GM18520 (cell line): ENCODE results near the gene LCN10.
"Not testable (repeated sequence)": the region's sequence is repeated elsewhere in the genome, so short reads cannot be mapped to it uniquely, and the experiment has no call there.

ENCODE experiments used
- ATAC-seq: cut with Tn5 transposase; IDR thresholded peaks from one replicate; pipeline ENCODE4 v1.9.1; 2021; ENCODE audit not compliant: unreplicated experiment

LCN10 gene

DNA sequence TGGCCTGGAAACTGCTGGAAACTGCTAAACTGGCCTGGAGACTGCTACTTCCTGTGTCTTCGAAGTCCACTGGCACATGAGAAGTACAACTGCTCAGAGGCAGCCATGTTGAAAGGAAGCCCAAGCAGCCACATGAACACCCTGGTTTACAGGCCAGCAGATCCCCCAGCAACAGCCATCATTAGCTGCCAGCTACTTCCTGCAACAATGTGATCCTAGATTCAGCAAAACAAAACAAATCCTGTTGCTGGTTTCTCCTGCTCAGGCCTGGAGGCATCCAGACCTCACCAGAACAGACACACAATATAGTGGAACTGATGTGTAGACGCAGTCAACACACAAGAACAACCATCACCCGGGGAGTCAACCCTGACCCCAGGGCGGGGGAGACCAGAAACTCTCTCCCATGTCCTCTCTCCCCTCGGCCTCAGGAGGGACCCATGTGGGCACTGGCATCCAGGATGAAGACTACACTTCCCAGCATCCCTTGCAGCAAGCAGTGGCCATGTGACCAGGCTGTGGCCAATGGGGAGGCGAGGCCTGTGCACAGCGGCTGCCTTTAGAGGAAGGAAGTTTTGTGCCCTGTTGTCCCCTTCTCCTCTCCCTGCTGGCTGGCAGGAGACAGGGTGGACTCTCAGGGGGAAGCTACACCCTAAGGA lies 30.8 kb upstream of the LCN10 start:
- no peak for ATAC-seq

DNA sequence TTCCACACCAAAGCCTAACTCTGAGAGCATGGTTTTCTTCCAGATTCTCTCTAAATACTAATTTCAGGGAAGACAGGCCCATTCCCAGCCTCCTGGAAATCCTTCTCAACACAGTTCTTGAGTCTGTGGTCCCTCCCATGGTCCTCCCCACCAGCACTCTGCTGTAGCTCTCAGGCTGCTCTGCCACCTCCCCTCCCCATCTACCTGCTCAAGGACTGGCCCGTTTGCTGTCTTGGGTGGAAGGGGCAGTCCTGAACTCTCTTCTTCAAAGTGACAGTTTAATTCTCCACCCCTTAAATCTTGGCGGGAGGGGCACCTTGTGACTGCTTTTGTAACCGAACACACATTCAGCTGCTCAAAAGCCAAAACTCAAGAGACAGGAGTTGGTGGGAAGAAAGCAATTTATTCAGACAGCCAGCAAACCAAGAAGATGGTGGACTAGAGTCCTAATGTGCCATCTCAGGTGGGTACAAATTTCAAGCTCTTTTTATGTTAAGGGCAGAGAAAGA lies 29.2 kb upstream of the LCN10 start:
- no peak for ATAC-seq

DNA sequence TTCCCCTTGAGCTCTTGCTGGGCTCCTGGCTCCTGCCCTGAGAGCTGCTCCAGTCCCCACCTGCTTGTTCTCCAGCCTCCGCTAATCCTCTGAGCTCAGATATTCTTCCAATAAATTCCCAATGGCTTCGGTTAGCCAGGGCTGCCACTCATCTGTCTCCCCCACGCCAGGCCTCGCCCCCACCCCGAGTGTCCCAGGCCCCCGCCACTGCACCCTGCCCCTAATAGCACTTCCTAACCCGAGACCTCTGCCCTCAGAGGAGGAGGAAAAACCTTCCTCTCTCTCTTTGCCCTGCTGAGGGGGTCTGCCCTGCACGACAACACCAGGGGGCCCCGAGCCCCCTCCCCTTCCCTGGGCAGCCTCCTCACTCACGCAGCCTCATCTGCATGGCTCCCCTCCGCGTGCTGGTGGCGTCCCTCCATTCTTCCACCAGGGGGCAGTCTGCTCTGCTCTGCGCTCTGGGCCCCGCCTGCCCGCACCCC lies 27.0 kb upstream of the LCN10 start:
- ATAC-seq: no peak

DNA sequence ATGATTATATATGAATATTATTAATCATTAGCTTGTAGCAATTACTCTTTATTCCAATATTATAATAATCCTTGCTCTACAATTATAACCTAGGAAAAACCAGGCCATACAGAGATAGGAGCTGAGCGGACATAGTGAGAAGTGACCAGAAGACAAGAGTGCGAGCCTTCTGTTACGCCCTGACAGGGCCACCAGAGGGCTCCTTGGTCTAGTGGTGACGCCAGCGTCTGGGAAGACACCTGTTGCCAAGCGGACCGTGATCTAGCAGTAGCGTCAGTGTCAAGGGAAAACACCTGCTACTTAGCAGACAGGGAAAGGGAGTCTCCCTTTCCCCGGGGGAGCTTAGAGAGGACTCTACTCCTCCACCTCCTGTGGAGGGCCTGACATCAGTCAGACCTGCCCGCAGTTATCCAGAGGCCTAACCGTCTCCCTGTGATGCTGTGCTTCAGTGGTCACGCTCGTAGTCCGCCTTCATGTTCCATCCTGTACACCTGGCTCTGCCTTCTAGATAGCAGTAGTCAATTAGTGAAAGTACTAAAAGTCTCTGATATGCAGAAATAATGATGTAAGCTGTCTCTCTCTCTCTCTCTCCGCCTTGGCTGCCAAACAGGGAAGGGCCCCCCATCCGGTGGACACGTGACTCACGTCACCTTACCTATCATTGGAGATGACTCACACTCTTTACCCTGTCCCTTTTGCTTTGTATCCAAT lies 23.8 kb upstream of the LCN10 start:
- ATAC-seq: not testable (repeated sequence)

DNA sequence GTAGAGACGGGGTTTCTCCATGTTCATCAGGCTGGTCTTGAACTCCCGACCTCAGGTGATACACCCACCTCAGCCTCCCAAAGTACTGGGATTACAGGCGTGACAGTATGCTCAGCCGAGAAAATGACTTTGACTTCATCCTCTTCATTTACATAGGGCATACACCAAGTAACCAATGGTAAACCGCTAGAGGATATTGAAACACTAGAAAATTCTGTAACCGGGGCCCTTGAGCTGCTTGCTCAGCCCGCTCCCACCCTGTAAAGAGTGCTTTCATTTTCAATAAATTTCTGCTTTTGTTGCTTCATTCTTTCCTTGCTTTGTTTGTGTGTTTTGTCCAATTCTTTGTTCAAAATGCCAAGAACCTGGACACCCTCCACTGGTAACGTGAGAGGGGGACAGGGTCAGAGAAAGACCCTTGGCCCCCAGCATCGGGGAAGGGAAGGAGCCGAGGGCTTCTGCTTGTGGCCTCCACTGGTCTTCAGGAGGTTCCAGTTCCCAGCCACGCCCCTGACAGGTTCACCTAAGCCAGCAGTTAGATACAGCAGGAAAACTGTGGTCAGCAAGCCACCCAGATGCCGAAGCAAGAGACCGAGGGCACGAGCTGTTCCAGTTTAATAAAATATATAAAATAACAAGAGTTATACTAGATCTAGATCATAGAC lies 23.1 kb upstream of the LCN10 start:
- peak; percentile 43 for ATAC-seq

DNA sequence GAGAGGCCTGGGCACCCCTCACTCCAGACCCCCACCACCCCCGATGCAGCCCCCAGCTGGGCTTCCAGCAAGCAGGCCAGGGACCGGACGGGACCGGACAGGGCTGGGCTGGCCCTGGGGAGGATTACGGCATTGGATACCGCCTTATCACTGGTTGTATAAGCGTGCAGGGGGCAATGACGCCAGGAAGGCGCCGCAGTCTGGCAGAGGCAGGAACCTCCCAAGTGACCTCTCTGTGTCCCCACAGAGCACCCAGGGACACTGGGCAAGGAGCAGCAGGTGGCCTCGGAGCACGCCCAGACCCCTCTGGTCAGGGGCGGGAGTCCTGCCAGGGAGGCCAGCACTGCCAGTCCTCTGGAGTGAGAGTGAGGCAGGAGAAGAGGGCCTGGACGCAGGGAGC lies 22.3 kb upstream of the LCN10 start:
- no peak for ATAC-seq

DNA sequence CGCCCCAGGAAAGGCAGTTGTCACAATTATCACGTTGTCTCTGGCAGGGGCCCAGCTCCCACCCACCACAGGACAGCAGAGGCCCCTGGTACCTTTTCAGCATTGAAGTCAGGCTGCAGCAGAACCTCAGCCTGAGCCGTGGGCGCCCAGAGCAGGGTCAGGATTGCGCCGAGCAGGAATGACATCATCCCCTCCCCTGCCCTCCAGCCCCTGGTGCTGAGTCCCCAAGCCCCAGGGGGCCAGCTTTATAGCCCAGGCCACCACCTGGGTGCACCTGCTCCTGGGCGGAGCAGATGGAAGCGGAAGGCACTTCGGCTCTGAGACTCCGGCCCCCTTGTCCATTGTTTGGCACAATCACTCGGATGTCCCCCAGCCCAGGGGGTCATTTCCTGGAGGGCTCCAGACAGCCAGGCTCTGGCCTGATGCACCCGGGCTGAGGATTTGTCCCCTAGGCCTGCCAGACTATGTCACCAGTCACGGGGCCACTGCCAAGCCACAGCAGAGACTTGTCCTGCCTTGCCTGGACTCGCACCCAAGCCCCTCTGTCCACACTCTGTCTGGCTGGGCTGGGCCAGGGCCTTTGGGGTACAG lies 21.7 kb upstream of the LCN10 start, which contains the start of gene LCN15:
Gene LCN15, minus strand, starts transcription at position 218 of the 591 bp plus-strand sequence. Its CDS starts 30 bp downstream, at position 188.
- no peak for ATAC-seq

DNA sequence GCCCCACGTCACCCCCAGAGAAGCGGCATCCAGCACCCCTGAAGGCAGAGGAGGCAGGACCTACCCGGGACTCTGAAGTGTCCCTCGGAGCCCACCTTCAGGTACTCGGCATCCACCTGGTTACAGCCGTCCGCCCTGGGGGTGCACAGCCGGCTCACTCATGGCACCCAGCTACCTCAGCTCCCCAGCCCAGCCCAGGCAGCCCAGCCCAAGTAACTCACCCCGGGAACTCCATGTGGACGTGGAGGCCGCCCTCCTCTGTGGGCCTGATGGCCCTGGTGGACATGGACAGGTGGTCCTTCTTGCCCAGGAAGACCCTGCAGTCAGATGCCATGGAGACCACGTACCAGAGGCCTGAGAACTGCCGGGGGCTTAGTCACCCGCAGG lies 20.9 kb upstream of the LCN10 start:
- no peak for ATAC-seq

DNA sequence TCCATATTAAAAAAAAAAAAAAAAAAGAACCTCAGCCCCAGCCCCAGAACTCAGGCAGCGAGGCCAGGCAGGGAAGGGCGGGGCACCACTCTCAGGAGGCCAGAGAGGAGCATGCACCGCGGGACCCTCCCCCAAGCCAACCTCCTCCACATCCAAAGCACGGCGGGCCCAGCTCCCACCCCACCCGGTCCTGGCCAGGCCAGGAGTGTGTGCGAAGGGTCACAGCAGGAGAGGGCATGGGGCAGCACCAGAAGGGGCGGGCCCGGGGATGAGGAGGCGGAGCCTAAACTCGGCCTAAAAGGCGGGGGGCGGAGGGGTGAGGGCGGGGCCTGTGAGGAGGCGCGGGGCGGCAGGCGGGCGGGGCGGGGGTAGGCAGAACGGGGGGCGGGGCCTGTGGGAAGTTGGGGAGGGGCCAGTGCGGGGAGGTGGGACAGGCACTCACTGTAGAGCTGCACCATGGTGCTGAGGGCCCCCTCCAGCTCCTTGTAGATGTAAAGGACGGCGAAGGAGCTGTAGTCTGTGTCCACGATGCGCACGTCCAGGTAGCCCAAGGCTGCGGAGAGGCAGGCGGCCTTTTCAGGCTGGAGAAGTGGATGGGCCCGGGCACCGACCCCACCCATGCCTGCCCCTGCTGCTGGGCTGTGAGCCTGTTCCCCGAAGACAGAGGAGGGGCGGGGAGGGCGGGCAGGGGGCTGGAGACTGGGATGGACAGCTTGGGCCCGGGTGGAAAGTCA lies 20.3 kb upstream of the LCN10 start:
- ATAC-seq: no peak

DNA sequence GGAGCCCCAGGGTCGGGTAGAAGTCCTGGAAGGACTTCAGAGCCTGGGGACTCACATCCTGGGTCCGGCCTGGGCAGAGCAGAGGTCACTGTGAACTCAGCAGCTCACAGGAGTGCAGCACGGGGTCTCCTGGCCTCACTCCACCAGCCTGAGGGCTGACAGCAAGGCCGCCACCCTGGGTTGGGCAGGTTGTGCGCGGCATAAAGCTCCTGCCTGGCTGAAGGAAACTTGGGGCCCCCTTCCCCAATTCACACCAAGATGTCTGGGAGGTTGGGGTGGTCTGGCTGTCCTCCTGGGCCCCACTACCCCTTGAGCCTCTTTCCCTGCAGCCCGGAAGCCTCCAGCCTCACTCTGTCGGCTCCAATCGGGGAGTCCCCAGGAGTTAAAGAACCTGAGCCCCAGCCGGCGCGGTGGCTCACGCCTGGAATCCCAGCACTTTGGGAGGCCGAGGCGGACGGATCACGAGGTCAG lies 19.5 kb upstream of the LCN10 start:
- no peak for ATAC-seq

DNA sequence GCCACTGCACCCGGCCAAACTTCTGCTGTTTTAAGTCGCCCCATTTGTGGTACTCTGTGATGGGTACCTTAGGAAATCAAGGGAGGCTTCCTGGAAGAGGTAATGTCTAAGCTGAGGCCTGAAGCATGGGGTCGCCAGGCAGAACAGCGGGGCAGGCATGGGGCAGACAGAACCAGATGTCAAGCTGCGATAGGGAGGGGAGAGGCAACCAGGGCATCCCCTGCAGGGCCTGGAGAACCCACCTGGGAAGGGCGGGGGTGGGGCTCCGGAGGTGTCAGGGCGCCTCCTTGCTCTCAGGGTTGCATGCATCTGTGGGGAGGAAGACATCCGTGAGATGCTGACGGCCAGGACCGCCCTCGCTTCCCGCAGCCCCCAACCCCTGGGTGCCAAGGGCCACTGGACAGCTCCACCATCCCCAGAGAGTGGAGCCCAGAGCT lies 18.8 kb upstream of the LCN10 start:
- no peak for ATAC-seq

DNA sequence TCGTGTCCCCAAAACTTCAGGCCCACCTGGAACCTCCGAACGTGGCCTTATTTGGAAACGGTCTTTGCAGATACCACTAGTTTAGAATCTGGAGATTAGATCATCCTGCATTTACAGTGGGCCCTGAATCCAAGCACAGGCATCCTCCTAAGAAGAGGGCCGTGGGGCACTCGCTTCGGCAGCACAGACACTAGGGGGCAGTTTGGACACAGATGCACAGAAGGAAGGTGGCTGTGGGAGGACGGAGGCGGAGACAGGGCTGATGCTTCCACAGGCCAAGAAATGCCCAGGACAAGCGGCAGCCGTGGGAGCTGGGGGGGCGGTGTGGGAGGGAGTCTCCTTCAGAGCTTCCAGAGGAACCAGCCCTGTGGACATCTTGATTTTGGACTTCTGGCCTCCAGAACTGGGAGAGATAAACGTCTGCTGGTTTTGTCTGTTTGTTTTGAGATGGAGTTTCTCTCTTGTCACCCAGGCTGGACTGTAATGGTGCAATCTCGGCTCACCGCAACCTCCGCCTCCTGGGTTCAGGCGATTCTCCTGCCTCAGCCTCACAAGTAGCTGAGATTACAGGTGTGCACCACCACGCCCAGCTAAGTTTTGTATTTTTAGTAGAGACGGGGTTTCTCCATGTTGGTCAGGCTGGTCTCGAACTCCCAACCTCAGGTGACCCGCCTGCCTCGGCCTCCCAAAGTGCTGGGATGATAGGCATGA lies 18.2 kb upstream of the LCN10 start:
- ATAC-seq: not testable (repeated sequence)

DNA sequence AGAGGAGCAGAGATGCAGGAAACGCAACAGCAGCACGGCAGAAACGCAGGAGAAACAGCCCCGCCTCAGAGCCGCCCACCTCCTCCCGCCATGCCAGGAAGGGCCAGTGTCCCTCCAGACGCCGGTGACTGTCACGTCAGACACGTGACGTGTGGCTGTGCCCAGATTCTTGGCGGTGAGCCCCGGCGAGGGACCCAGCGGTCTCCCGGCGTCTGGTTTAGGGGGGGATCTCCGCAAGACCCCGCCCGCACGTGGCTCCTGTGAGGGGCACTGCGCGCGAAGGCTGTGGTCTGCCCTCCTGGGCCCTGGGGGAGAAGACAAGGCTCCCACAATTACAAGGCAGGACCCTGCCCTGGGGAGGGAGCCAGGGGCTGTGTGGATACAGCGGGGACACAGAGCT lies 17.7 kb upstream of the LCN10 start:
- no peak for ATAC-seq

DNA sequence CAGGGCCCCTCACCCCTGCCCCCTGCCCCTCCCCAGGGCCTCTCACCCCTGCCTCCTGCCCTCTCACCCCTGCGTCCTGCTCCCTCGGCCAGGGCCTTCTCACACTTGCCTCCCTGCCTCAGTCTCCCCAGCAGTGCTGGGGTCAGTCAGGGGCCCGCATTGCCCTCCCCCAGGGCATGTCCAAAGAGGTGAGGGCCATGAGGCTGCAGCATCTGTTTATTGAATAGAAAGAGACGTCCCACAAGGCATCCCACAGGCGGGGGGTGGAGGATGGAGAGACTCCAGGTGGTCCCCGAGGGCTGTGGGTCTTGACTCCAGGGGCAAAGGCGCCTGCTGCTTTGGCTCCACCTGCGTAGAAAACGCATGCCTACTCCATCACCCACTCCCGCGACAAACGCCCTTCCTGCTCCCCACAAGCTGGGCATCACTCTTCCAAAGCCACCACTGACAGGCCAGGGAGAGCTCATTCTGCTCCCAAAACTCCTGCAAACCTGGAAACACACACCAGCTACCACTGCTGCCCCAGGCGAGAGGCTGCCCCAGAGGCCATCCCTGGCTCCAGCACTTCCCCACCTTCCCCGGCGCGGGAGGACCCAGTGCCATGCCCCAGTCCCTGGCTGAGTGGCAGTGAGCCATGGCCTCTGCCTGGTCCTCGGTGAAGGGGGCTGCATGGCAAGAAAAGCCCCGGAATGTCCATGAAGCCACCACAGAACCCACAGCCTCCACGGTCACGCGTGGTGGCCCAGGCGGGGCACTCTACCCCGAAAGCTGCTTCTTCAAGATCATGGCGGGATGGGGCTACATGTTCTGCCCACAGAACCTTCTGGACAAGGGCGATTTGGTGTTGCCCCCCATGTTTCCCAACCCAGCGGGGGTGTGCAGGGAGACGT lies 16.9 kb upstream of the LCN10 start:
- no peak for ATAC-seq

DNA sequence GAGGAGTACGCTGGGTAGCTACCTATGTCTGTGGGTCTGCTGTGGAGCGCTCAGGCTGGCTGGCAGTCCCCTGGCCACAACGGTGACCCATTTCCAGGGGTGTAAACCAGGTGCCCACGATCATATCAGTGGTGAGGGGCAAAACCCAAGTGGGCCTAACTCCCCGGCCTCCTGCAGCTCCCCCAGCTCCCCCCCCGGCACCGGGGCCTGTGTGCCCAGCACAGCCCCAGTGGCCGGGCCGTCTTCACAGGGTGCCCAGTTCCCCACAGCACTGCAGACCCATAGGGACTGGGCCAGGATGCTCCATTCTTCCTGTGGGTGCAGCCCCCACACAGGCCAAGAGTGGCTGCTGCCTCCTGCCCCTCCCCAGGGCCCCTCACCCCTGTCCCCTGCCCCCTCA lies 16.3 kb upstream of the LCN10 start:
- no peak for ATAC-seq

DNA sequence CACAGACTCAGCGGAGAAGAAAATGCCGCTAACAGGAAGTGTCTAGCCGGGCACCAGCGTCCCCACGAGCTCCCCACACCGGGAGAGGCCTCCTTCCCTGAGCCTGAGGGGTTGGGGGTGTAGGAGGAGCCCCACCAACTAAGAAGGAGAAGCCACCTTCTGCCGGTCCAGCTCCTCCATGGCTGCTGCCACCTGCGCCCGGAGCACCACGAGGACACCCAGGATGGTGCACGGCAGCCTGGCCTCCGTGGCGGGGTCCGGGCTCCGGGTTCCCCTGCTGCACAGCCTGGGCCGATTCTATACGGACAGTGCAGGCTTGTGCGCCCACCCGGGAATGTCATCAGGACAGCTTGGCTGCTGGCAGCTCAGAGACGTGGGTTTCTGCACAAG lies 15.0 kb upstream of the LCN10 start:
- no peak for ATAC-seq

DNA sequence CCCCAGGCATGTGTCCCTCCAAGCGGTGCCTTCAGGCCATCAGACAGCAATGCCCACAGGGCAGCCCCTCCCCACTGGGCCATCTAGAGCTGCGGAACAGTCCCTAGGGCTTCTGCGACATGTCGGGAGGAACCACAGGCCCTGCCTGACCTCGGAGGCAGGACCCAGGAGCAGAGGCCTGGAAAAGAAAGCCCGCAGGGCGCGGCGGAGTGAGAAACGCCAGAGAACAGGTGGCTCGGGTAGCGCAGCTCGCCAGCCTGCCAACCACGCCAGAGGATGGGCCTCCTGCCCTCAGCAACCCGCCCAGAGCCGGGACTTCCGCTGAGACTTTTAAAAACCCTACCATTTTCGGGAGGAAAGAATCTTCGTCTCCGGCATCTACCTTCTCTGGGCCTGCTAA lies 14.6 kb upstream of the LCN10 start:
- ATAC-seq: no peak

DNA sequence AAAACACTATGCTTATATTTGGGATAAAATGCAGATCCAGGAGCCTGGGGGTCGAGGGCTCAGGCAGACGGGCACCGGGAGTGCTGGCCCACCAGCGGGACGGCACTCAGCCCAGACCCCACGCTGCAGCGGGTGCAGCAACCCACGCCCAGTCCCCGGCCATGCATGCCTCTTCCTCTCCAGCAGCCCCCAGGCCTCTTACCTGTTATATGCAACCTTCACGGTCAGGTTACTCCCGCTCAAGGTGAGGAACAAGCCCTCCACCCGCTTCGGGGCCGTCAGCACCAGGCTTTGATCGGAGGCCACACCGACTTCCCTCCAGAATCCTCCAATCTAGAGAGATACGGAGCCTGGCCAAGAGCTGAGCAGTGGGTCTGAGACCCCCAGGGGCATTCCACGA lies 14.1 kb upstream of the LCN10 start:
- ATAC-seq: no peak

DNA sequence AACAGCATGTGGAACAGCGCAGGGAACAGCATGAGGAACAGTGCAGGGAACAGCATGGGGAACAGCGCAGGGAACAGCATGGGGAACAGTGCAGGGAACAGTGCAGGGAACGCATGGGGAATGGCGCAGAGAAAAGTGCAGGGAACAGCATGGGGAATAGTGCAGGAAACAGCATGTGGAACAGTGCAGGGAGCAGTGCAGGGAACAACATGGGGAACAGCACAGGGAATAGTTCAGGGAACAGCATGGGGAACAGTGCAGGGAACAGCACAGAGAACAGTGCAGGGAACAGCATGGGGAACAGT lies 13.3 kb upstream of the LCN10 start:
- ATAC-seq: no peak
